WTC11 (cell line): ENCODE data around the gene SLC7A14. TPM values are rescaled to one million over a fixed set of nuclear protein-coding genes. Genes with fewer than 3 reads are reported as not detected.

Experiments
- ATAC-seq: fragments of 200-7000 bp; cut with Tn5 transposase; 2 replicates; pipeline ENCODE4 v1.10.0; 2021; ENCODE audit warnings: mild to moderate bottlenecking, moderate library complexity
- CTCF ChIA-PET: fragments of 300-600 bp; sonication (Branson Sonifier 250); formaldehyde crosslinking; loops from one replicate; lab custom pipeline; 2021; ENCODE audit warnings: antibody characterized with exemption; lab: Charles Lee
- POLR2A ChIA-PET: fragments of 350-600 bp; sonication (Branson Sonifier 250); formaldehyde crosslinking; loops from one replicate; lab custom pipeline; 2021; ENCODE audit warnings: antibody characterized with exemption; lab: Charles Lee
- DNase-seq: peaks from one replicate; pipeline ENCODE4 v3.0.0; 2021; ENCODE audit warnings: low spot score
- H3K27ac Mint-ChIP-seq: 2 replicates; pipeline ENCODE4 v1.8.0; 2021; ENCODE audit warnings: mixed read lengths
- H3K27me3 Mint-ChIP-seq: 2 replicates; pipeline ENCODE4 v1.8.0; 2021; ENCODE audit warnings: low read depth, mild to moderate bottlenecking, moderate library complexity, mixed read lengths
- H3K36me3 Mint-ChIP-seq: 2 replicates; pipeline ENCODE4 v1.8.0; 2021; ENCODE audit warnings: mixed read lengths
- H3K4me1 Mint-ChIP-seq: 2 replicates; pipeline ENCODE4 v1.8.0; 2022; ENCODE audit warnings: mixed read lengths
- H3K4me3 Mint-ChIP-seq: 2 replicates; pipeline ENCODE4 v1.8.0; 2021; ENCODE audit warnings: mild to moderate bottlenecking, moderate library complexity, mixed read lengths
- H3K9me3 Mint-ChIP-seq: 2 replicates; pipeline ENCODE4 v1.8.0; 2021; ENCODE audit warnings: mixed read lengths
- AR ChIP-seq: fragments of 250-450 bp; sonication (Bioruptor Pico); IDR thresholded peaks from 2 replicates; pipeline ENCODE4 v1.9.0; 2021; ENCODE audit warnings: mild to moderate bottlenecking
- ATF1 ChIP-seq: sonication (generic); formaldehyde crosslinking; IDR thresholded peaks from 2 replicates; pipeline ENCODE4 v1.8.1; 2023; ENCODE audit warnings: mild to moderate bottlenecking, moderate library complexity, missing genetic modification reagents
- CDX4 ChIP-seq: fragments of 250-450 bp; sonication (Bioruptor Pico); IDR thresholded peaks from 2 replicates; pipeline ENCODE4 v1.9.0; 2021; ENCODE audit warnings: moderate library complexity, mild to moderate bottlenecking, inconsistent platforms, borderline replicate concordance
- E2F1 ChIP-seq: sonication (generic); formaldehyde crosslinking; IDR thresholded peaks from 2 replicates; pipeline ENCODE4 v1.8.0; 2022; ENCODE audit warnings: mild to moderate bottlenecking, missing genetic modification reagents
- ESRRA ChIP-seq: sonication (generic); formaldehyde crosslinking; IDR thresholded peaks from 2 replicates; pipeline ENCODE4 v1.8.1; 2022; ENCODE audit warnings: mild to moderate bottlenecking, missing genetic modification reagents, borderline replicate concordance
- FOXJ3 ChIP-seq: sonication (generic); formaldehyde crosslinking; IDR thresholded peaks from 2 replicates; pipeline ENCODE4 v1.9.0; 2021; ENCODE audit warnings: missing genetic modification reagents, mild to moderate bottlenecking, borderline replicate concordance
- FOXK1 ChIP-seq: sonication (generic); formaldehyde crosslinking; IDR thresholded peaks from 2 replicates; pipeline ENCODE4 v1.8.0; 2022; ENCODE audit warnings: mild to moderate bottlenecking, moderate library complexity, missing genetic modification reagents
- GRHL2 ChIP-seq: fragments of 250-450 bp; sonication (Bioruptor Pico); IDR thresholded peaks from 2 replicates; pipeline ENCODE4 v1.8.0; 2022; ENCODE audit warnings: mild to moderate bottlenecking, moderate library complexity; ENCODE audit not compliant: insufficient replicate concordance, severe bottlenecking
- IRF2 ChIP-seq: sonication (generic); formaldehyde crosslinking; IDR thresholded peaks from 2 replicates; pipeline ENCODE4 v1.8.0; 2022; ENCODE audit warnings: low read depth, missing genetic modification reagents, borderline replicate concordance
- JUN ChIP-seq: sonication (generic); formaldehyde crosslinking; IDR thresholded peaks from 2 replicates; pipeline ENCODE4 v1.8.0; 2023; ENCODE audit warnings: mild to moderate bottlenecking, missing genetic modification reagents
- MLX ChIP-seq: sonication (generic); formaldehyde crosslinking; IDR thresholded peaks from 2 replicates; pipeline ENCODE4 v1.8.1; 2023; ENCODE audit warnings: mild to moderate bottlenecking, missing genetic modification reagents, moderate library complexity
- MYBL2 ChIP-seq: sonication (generic); formaldehyde crosslinking; IDR thresholded peaks from 2 replicates; pipeline ENCODE4 v1.8.1; 2023; ENCODE audit warnings: mild to moderate bottlenecking, moderate library complexity, missing genetic modification reagents
- NFATC4 ChIP-seq: fragments of 250-450 bp; sonication (Bioruptor Pico); IDR thresholded peaks from 2 replicates; pipeline ENCODE4 v1.9.0; 2021; ENCODE audit warnings: mild to moderate bottlenecking
- PRRX2 ChIP-seq: fragments of 250-450 bp; sonication (Bioruptor Pico); IDR thresholded peaks from 2 replicates; pipeline ENCODE4 v1.8.0; 2021; ENCODE audit warnings: mild to moderate bottlenecking
- SMAD3 ChIP-seq: sonication (generic); formaldehyde crosslinking; IDR thresholded peaks from 2 replicates; pipeline ENCODE4 v1.8.0; 2022; ENCODE audit warnings: missing genetic modification reagents, mild to moderate bottlenecking, borderline replicate concordance
- TCF7 ChIP-seq: sonication (generic); formaldehyde crosslinking; IDR thresholded peaks from 2 replicates; pipeline ENCODE4 v1.8.0; 2022; ENCODE audit warnings: mild to moderate bottlenecking, low read depth, missing genetic modification reagents, moderate library complexity
- TEAD1 ChIP-seq: sonication (generic); formaldehyde crosslinking; IDR thresholded peaks from 2 replicates; pipeline ENCODE4 v1.8.0; 2022; ENCODE audit warnings: mild to moderate bottlenecking, missing genetic modification reagents
- USF2 ChIP-seq: sonication (generic); formaldehyde crosslinking; IDR thresholded peaks from 2 replicates; pipeline ENCODE4 v1.8.1; 2023; ENCODE audit warnings: mild to moderate bottlenecking, missing genetic modification reagents, moderate library complexity
- ZNF532 ChIP-seq: fragments of 250-450 bp; sonication (Bioruptor Pico); IDR thresholded peaks from 2 replicates; pipeline ENCODE4 v1.9.0; 2021; ENCODE audit warnings: mild to moderate bottlenecking, borderline replicate concordance
- total RNA-seq: library from RNA; stranded (reverse); gene quantifications from 3 replicates; pipeline ENCODE4 v1.2.3, GENCODE V29; 2021

Gene SLC7A14
- total RNA-seq, 1 experiment from 2014 or later = 0.68 TPM

- DNase-seq (no peak), ATAC-seq (peak; percentile 74)
- H3K4me3 Mint-ChIP-seq = no peak overlapping the region
- H3K4me1 Mint-ChIP-seq = peaks cover 10% of the 10 kb centered on the region
- H3K27me3 Mint-ChIP-seq = no peaks in the 10 kb centered on the region; the same call in 1 of the 2 replicates
- ChIA-PET CTCF (interaction anchor here (0.7 to 1.8 kb wide), 4 partner anchors 24 to 373 kb away, joined by 3 to 14 read pairs (median 6); no protein-coding TSS in a partner anchor), POLR2A (no interaction called here)
- TF ChIP-seq FOXK1 (CRISPR knock-in tag) = no peak
- no peak for TF ChIP-seq TCF7 (CRISPR knock-in tag)
- no peak for TF ChIP-seq MLX (CRISPR knock-in tag)
- no peak for TF ChIP-seq GRHL2
- TF ChIP-seq PRRX2 (CRISPR knock-in tag) = no peak
- TF ChIP-seq IRF2 = no peak
- TF ChIP-seq NFATC4 = no peak
- TF ChIP-seq AR (CRISPR knock-in tag) = no peak
- TF ChIP-seq USF2 (CRISPR knock-in tag) = no peak
- no peak for TF ChIP-seq ATF1
- TF ChIP-seq JUN = no peak
- no peak for TF ChIP-seq ZNF532 (CRISPR knock-in tag)
- TF ChIP-seq MYBL2 (CRISPR knock-in tag) = no peak
- TF ChIP-seq ESRRA = no peak
- TF ChIP-seq SMAD3 (CRISPR knock-in tag) = no peak
- TF ChIP-seq E2F1 (CRISPR knock-in tag) = no peak
- no peak for TF ChIP-seq TEAD1
- TF ChIP-seq CDX4 (CRISPR knock-in tag) = no peak
- TF ChIP-seq FOXJ3 = no peak
- H3K36me3 Mint-ChIP-seq = no peaks in the 10 kb centered on the region
- peaks cover 3% of the 10 kb centered on the region; the same call in 1 of the 2 replicates for H3K9me3 Mint-ChIP-seq
- H3K27ac Mint-ChIP-seq = no peak overlapping the region
These were observed 148.0 kb downstream of the SLC7A14 start for GRCh38 chr3:170437696-170438407.
